Tibial nerve (tissue), 4 donors: ENCODE measurements around the gene PARP16. TPM values are rescaled to one million over a fixed set of nuclear protein-coding genes. Genes with fewer than 3 reads are reported as not detected.

Experiments used
- DNase-seq, 2 donors: peaks; one replicate each; pipeline ENCODE4 v3.0.0-alpha.2; 2019; ENCODE audit warnings: low spot score in 2 of 2
- H3K27ac ChIP-seq, 4 donors: fragments of 200-600 bp; sonication (generic) in 3 of 4; one replicate each; pipeline ENCODE4 v1.5.1; 2017 to 2019; ENCODE audit warnings: mild to moderate bottlenecking in 1 of 4
- H3K27me3 ChIP-seq, 2 donors: fragments of 200-600 bp; sonication (generic) in 1 of 2; one replicate each; pipeline versions ENCODE4 v1.5.1 to v1.6.0; 2017 to 2019
- H3K36me3 ChIP-seq, 3 donors: fragments of 200-600 bp; sonication (generic); one replicate each; pipeline ENCODE4 v1.5.1; 2018 to 2019
- H3K4me1 ChIP-seq, 4 donors: fragments of 200-600 bp; sonication (generic) in 3 of 4; one replicate each; pipeline ENCODE4 v1.5.1; 2017 to 2019
- H3K4me3 ChIP-seq, 4 donors: fragments of 200-600 bp; sonication (generic) in 3 of 4; one replicate each; pipeline ENCODE4 v1.5.1; 2017 to 2019; ENCODE audit warnings: mild to moderate bottlenecking in 1 of 4, moderate library complexity in 1 of 4
- H3K9me3 ChIP-seq, 4 donors: fragments of 200-600 bp; sonication (generic) in 3 of 4; one replicate each; pipeline ENCODE4 v1.5.1; 2017 to 2019
- CTCF ChIP-seq, 5 experiments: fragments of 200-600 bp in 3 of 5; fragments of 450-650 bp in 2 of 5; sonication (generic) in 3 of 5; IDR thresholded peaks; one replicate each; pipeline ENCODE4 v1.5.1; 2016 to 2019; ENCODE audit warnings: antibody characterized with exemption in 5 of 5, mild to moderate bottlenecking in 3 of 5, moderate library complexity in 2 of 5
- EP300 ChIP-seq, 2 donors: sonication (generic); formaldehyde crosslinking; IDR thresholded peaks; one replicate each; pipeline ENCODE4 v1.6.1; 2017; ENCODE audit warnings: antibody characterized with exemption in 2 of 2, mild to moderate bottlenecking in 1 of 2
- POLR2A ChIP-seq, 2 donors: fragments of 450-650 bp; IDR thresholded peaks; one replicate each; pipeline ENCODE4 v1.6.1; 2017; ENCODE audit warnings: antibody characterized with exemption in 2 of 2, mild to moderate bottlenecking in 2 of 2, moderate library complexity in 2 of 2
- WGBS, 2 donors: methylation state at CpG; one replicate each; pipeline ENCODE4 v1.1.5; 2018; 5-methylcytosine and 5-hydroxymethylcytosine counted together
- total RNA-seq, 4 donors: library from RNA; depleted of rRNA; stranded (reverse); fragments of >200 nt; gene quantifications; one replicate each; pipeline ENCODE4 v1.1.0, GENCODE V29; 2016

The PARP16 gene
- total RNA-seq, 4 donors from 2014 or later = 5.9 to 15.5 (median 12.1) TPM

DNA sequence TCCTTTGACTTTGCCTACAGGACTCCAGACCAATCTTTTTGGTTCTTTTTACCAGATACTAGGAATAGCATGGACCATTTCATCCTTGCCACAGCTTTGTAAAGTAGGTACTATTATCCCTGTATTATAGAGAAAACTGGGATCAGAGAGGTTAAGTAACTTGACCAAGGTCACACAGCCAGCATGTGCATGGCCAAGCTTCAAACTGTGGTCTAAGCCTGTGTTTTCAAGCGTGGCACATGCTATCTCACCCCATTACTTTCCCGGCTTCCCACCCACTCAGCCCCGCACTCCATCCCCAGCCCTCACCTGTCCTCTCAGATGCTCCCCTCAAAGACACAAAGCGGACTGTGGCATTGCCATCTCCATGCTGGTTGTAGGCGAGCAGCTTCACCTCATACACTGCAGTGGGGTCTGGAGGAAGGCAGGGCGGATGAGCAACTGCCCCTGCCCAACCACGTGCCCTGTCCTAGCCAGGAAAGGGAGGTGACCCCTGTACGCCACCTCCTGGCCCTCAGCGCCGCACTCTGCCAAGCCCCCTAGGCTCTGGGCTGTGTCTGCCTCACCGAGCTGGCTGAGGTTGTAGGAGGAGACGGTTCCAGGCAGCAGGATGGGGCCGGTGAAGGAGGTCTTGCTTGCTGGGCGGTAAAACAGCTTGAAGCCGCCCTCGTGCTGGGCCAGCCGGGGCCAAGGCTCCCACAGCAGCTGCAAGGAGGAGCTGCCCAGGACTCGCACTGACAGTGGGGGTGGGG is 43.5 kb upstream of the PARP16 start:
- DNase-seq = no peak
- no peaks in the 10 kb centered on the region for H3K27me3 ChIP-seq

DNA sequence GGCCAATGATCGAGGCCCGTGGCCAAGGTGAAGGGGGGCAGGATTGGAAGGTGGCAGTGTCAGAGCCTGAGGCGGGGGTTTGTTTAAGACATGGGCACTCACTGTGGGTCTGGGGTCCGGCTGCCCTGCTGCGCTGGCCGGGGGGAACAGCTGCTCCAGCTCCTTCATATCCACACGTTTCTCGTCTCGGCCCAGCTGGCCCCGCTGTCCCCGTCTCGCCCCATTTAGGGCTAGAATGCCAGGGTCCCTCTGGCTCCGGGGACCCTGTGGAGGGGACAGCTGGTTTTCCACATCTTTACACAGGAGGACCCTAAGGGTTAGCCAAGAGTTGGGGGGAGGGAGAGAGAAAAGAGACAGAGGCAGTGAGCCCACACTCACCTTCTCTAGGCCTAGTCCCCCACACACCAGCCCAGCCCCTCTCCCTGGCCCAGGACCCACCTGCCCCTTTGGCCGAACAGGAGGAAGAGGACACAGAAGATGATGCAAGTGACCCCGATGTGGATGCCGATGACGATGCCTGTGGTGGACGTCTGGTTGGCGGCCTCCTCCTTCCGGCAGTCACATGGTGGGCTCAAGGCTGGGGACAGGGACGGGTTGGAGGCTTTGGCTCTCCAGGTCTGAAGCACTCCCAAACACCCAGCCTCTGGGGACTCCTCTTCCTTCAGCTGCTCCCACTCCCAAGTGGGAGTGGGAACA is 42.8 kb upstream of the PARP16 start:
- no peak overlapping the region for H3K4me3 ChIP-seq
- no peak overlapping the region for H3K27ac ChIP-seq
- no peak for DNase-seq
- H3K27me3 ChIP-seq = no peaks in the 10 kb centered on the region
- H3K4me1 ChIP-seq = no peaks in the 10 kb centered on the region
- no peaks in the 10 kb centered on the region for H3K9me3 ChIP-seq
- TF ChIP-seq EP300 (IDR thresholded peaks at IDR 0.05) (no peak), POLR2A (IDR thresholded peaks at IDR 0.05) (no peak), CTCF (IDR thresholded peaks at IDR 0.05) (no peak)
- 92 to 95% methylated on average over 16 to 21 of the region's 21 CpGs for WGBS, 2 donors
- no peaks in the 10 kb centered on the region for H3K36me3 ChIP-seq

More for the DNA sequence above, 43.5 kb upstream of the PARP16 start:
- no peaks in the 10 kb centered on the region for H3K4me1 ChIP-seq
- TF ChIP-seq EP300 (IDR thresholded peaks at IDR 0.05) (no peak), CTCF (IDR thresholded peaks at IDR 0.05) (no peak), POLR2A (IDR thresholded peaks at IDR 0.05) (no peak)
- H3K9me3 ChIP-seq = no peaks in the 10 kb centered on the region
- H3K27ac ChIP-seq = no peak overlapping the region
- 79 to 87% methylated on average over 18 of the region's 18 CpGs for WGBS, 2 donors
- no peaks in the 10 kb centered on the region for H3K36me3 ChIP-seq
- H3K4me3 ChIP-seq = no peak overlapping the region

DNA sequence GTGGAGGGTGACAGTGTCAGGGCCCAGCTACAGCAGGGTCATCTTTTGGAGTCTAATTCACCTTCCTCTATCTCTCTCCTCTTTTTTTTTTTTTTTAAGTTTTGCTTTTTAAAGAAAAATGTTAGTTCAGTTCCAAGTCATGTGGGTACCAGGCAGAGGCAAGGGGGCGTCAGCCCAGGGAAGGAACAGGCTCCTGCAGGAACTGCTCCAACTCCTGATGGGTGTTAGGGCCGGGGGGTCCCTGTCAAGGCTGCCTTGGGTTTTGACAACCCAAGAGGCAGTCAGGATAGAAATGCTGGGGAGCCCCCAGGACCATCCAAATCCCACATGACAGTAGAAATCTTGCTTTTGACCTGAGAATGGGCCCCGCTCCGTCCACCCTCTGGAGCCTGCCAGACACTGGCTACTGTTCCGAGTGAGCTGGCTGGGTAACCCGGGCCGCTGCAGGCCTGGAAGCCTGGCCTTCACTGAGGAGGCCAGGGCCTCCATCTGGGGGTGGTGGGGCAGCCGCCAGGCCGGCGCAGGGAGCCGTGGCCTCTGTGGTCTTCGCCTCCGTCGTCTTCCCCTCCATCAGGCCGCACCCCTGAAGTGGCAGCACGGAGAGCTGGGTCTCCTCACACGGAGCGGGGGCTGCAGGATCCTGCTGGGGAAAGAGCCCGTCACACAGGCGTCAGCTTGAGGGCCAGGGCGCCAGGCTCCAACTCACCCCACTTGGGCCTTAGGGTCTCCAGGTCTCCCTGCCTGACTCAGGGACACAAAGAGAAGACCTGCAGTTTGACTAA is 42.0 kb upstream of the PARP16 start:
- no peak for TF ChIP-seq EP300 (IDR thresholded peaks at IDR 0.05)
- TF ChIP-seq POLR2A (IDR thresholded peaks at IDR 0.05) = no peak
- no peak for TF ChIP-seq CTCF (IDR thresholded peaks at IDR 0.05)
- 87% methylated on average over 17 to 20 of the region's 21 CpGs for WGBS, 2 donors

DNA sequence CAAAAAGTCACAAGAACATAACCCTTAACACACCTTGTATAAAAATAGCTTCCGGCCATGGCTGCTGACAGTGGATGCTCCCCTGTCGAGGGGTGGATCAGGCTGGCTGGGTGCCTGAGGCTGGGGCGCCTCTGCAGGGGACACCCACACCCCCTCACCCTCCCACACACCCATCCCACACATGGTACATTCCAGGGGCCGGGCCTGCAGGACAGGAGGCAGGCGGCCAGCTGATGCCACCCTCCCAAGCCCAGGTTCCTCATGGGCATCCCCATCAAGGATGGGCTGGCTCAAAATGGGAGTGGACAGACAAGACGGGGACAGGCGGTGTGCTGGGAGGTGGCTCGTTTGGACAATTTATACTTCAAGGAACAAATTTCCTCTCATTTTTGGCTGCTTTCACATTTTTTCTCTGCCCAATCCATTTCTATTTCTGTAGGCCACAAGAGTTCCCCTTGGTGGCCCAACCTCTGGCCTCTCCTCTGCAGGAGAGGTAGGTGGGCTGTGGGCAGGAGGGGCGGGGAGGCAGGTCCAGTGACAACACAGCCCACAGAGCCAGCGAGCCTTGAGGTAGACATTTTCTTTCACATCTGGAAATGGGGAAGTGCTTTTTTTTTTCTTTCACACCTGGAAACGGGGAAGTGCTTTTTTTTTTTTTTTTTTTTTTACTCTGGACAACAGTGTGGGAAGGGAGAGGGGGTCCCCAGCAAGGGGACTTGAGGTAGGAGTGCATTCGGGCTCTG is 41.1 kb upstream of the PARP16 start:
- TF ChIP-seq EP300 (IDR thresholded peaks at IDR 0.05) (no peak), CTCF (IDR thresholded peaks at IDR 0.05) (no peak), POLR2A (IDR thresholded peaks at IDR 0.05) (no peak)
- no peak for DNase-seq
- Histone ChIP-seq H3K4me3 (no peak overlapping the region), H3K4me1 (peaks cover 0 to 3% (median 0%) of the 10 kb centered on the region in 4 donors), H3K27ac (no peak overlapping the region), H3K27me3 (no peaks in the 10 kb centered on the region), H3K9me3 (no peaks in the 10 kb centered on the region), H3K36me3 (no peaks in the 10 kb centered on the region)
- WGBS, 2 donors = 73 to 78% methylated on average over 12 of the region's 12 CpGs

More for the DNA sequence above, 42.0 kb upstream of the PARP16 start:
- Histone ChIP-seq H3K4me3 (no peak overlapping the region), H3K27ac (no peak overlapping the region), H3K36me3 (no peaks in the 10 kb centered on the region), H3K9me3 (no peaks in the 10 kb centered on the region), H3K27me3 (no peaks in the 10 kb centered on the region), H3K4me1 (no peaks in the 10 kb centered on the region)
- no peak for DNase-seq
